SU-DHL-6 (cell line): ENCODE measurements around the gene ZNF814.

Source experiments
- CTCF ChIP-seq: fragments of 200-600 bp; sonication (generic); IDR thresholded peaks from one replicate; pipeline ENCODE4 v1.5.1; 2017; ENCODE audit warnings: antibody characterized with exemption, mild to moderate bottlenecking, low read length, moderate library complexity; ENCODE audit not compliant: insufficient read depth, poor library complexity, severe bottlenecking
- EZH2phosphoT487 ChIP-seq: fragments of 200-600 bp; sonication (generic), shearing (Covaris generic); conservative IDR thresholded peaks from 2 replicates; pipeline ENCODE4 v1.6.1; 2018; ENCODE audit warnings: mild to moderate bottlenecking, antibody characterized with exemption, low read length, moderate library complexity, mixed read lengths

GRCh38 chr19:57829316-57829715 lies 59.5 kb downstream of the ZNF814 start:
- TF ChIP-seq CTCF (no peak), EZH2phosphoT487 (no peak)
